HCT116 (cell line): Measurements from ENCODE around the gene DPYD. TPM values are rescaled to one million over a fixed set of nuclear protein-coding genes. Genes with fewer than 3 reads are reported as not detected.

Experiments used
- ATAC-seq: fragments of 200-7000 bp; cut with Tn5 transposase; 2 replicates; pipeline ENCODE4 v1.9.1; 2020; ENCODE audit warnings: mild to moderate bottlenecking, moderate library complexity
- BruUV-seq: library from RNA; stranded (reverse); fragments of 400-500 nt; replicated peaks from 2 replicates; lab custom pipeline; 2021; lab: Mats Ljungman, UMichigan
- CTCF ChIA-PET: fragments of 300-600 bp; sonication (Branson Sonifier 250); formaldehyde crosslinking; loops from one replicate; lab custom pipeline; 2021; ENCODE audit warnings: antibody characterized with exemption; lab: Charles Lee
- POLR2A ChIA-PET: fragments of 300-600, 350-600 bp; sonication (Branson Sonifier 250); formaldehyde crosslinking; loops from one replicate; lab custom pipeline; 2021; ENCODE audit warnings: antibody characterized with exemption; lab: Charles Lee
- RAD21 ChIA-PET, 2 experiments: fragments of 300-600 bp; sonication (Branson Sonifier 250); formaldehyde crosslinking; loops; one replicate each; lab custom pipeline; 2023; ENCODE audit warnings: low total read pairs in 2 of 2; ENCODE audit not compliant: uncharacterized antibody in 2 of 2, unreplicated experiment in 2 of 2, low non-redundant PET in 1 of 2; lab: Charles Lee
- DNase-seq: peaks from one replicate; pipeline ENCODE4 v3.0.0-alpha.2; 2010; ENCODE audit warnings: low read depth, low spot score
- H2AFZ ChIP-seq: fragments of 200-600 bp; shearing (Covaris generic), sonication (generic); 2 replicates; pipeline ENCODE4 v1.6.1; 2017; ENCODE audit warnings: low read depth, mixed run types, mixed read lengths, antibody characterized with exemption, low read length; ENCODE audit not compliant: poor library complexity, severe bottlenecking
- H3K27ac ChIP-seq: 2 replicates; pipeline ENCODE4 v1.5.1; 2012; ENCODE audit warnings: low read depth, low read length
- H3K27me3 ChIP-seq: fragments of 200-600 bp; sonication (generic); 2 replicates; pipeline ENCODE4 v1.6.1; 2016; ENCODE audit warnings: mixed run types, low read length, mixed read lengths; ENCODE audit not compliant: insufficient read depth
- H3K36me3 ChIP-seq, 2 experiments: fragments of 200-500 bp in 1 of 2; fragments of 200-600 bp in 1 of 2; sonication (Bioruptor generic) in 1 of 2; sonication (generic) in 1 of 2; 2 replicates each; pipeline versions ENCODE4 v1.5.1 to v1.6.1; 2014 to 2016; ENCODE audit warnings: low read length in 2 of 2, inconsistent platforms in 1 of 2, mixed read lengths in 1 of 2, mixed run types in 1 of 2; ENCODE audit not compliant: insufficient read depth in 2 of 2, control insufficient read depth in 1 of 2
- H3K4me1 ChIP-seq, 2 experiments: fragments of 200-600 bp in 1 of 2; sonication (generic) in 1 of 2; 2 replicates each; pipeline versions ENCODE4 v1.5.1 to v1.6.1; 2012 to 2017; ENCODE audit warnings: low read length in 2 of 2, inconsistent platforms in 1 of 2, mild to moderate bottlenecking in 1 of 2, mixed read lengths in 1 of 2, mixed run types in 1 of 2, moderate library complexity in 1 of 2; ENCODE audit not compliant: insufficient read depth in 2 of 2, control insufficient read depth in 1 of 2
- H3K4me2 ChIP-seq: fragments of 200-600 bp; sonication (generic); 2 replicates; pipeline ENCODE4 v1.6.1; 2017; ENCODE audit warnings: mixed run types, low read length, mixed read lengths
- H3K4me3 ChIP-seq, 2 experiments: fragments of 200-600 bp in 1 of 2; sonication (generic) in 1 of 2; replicated peaks in 1 of 2; 2 replicates each; pipeline ENCODE4 v1.5.1; 2011 to 2016; ENCODE audit warnings: low read length in 2 of 2, control low read depth in 1 of 2, low read depth in 1 of 2, mild to moderate bottlenecking in 1 of 2, mixed read lengths in 1 of 2, mixed run types in 1 of 2
- H3K79me2 ChIP-seq: fragments of 200-600 bp; sonication (generic); 2 replicates; pipeline ENCODE4 v1.6.1; 2017; ENCODE audit warnings: mild to moderate bottlenecking, mixed run types, low read length, moderate library complexity, mixed read lengths; ENCODE audit not compliant: insufficient read depth
- H3K9ac ChIP-seq: fragments of 200-600 bp; sonication (generic); 2 replicates; pipeline ENCODE4 v1.6.1; 2016; ENCODE audit warnings: low read length, mixed read lengths
- H3K9me2 ChIP-seq: fragments of 200-600 bp; sonication (generic), shearing (Covaris generic); 2 replicates; pipeline ENCODE4 v1.6.1; 2017; ENCODE audit warnings: mixed run types, mild to moderate bottlenecking, moderate library complexity; ENCODE audit not compliant: insufficient read depth
- H3K9me3 ChIP-seq, 2 experiments: fragments of 200-500 bp in 1 of 2; fragments of 200-600 bp in 1 of 2; sonication (Bioruptor generic) in 1 of 2; sonication (generic) in 1 of 2; 2 replicates each; pipeline ENCODE4 v1.6.1; 2014 to 2017; ENCODE audit warnings: low read length in 2 of 2, mixed read lengths in 2 of 2, inconsistent platforms in 1 of 2, low read depth in 1 of 2, mild to moderate bottlenecking in 1 of 2, mixed run types in 1 of 2, moderate library complexity in 1 of 2; ENCODE audit not compliant: control insufficient read depth in 1 of 2, insufficient read depth in 1 of 2
- H4K20me1 ChIP-seq: fragments of 200-600 bp; sonication (generic), shearing (Covaris generic); 2 replicates; pipeline ENCODE4 v1.6.1; 2017; ENCODE audit warnings: mixed run types, mild to moderate bottlenecking, moderate library complexity; ENCODE audit not compliant: insufficient read depth
- CEBPB ChIP-seq: IDR thresholded peaks from 2 replicates; pipeline ENCODE4 v1.6.1; 2012; ENCODE audit warnings: low read depth
- EGR1 ChIP-seq: IDR thresholded peaks from 2 replicates; pipeline ENCODE4 v1.6.1; 2012; ENCODE audit warnings: low read depth
- ELF1 ChIP-seq: IDR thresholded peaks from 2 replicates; pipeline ENCODE4 v1.6.1; 2012; ENCODE audit warnings: low read depth, borderline replicate concordance
- EZH2 ChIP-seq: fragments of 200-600 bp; sonication (generic); IDR thresholded peaks from 2 replicates; pipeline ENCODE4 v1.6.1; 2017; ENCODE audit warnings: antibody characterized with exemption, mixed run types
- MAX ChIP-seq: IDR thresholded peaks from 2 replicates; pipeline ENCODE4 v1.6.1; 2012
- POLR2A ChIP-seq: IDR thresholded peaks from 2 replicates; pipeline ENCODE4 v1.7.0; 2011; ENCODE audit warnings: borderline replicate concordance; ENCODE audit not compliant: insufficient read depth, insufficient read length; ENCODE audit errors: extremely low read depth
- POLR2AphosphoS5 ChIP-seq: IDR thresholded peaks from 2 replicates; pipeline ENCODE4 v1.6.1; 2011; ENCODE audit warnings: mild to moderate bottlenecking, low read depth, low read length, moderate library complexity
- RAD21 ChIP-seq: IDR thresholded peaks from 2 replicates; pipeline ENCODE4 v1.6.1; 2012; ENCODE audit warnings: low read depth, mild to moderate bottlenecking
- REST ChIP-seq: IDR thresholded peaks from 2 replicates; pipeline ENCODE4 v1.6.1; 2012; ENCODE audit warnings: low read depth
- TCF7L2 ChIP-seq: IDR thresholded peaks from 2 replicates; pipeline ENCODE4 v1.7.0; 2011; ENCODE audit warnings: borderline replicate concordance, inconsistent platforms; ENCODE audit not compliant: insufficient read depth, insufficient read length; ENCODE audit errors: extremely low read depth
- YY1 ChIP-seq: IDR thresholded peaks from 2 replicates; pipeline ENCODE4 v1.6.1; 2011; ENCODE audit warnings: low read length, low read depth, moderate library complexity, mild to moderate bottlenecking; ENCODE audit not compliant: insufficient replicate concordance; ENCODE audit errors: extremely low read depth
- intact Hi-C: fragments of 100-400 bp; cut with micrococcal nuclease; formaldehyde crosslinking; loops from 2 replicates; pipeline ENCODE4 v1.10.0; 2022
- total RNA-seq: library from RNA; stranded (reverse); gene quantifications from one replicate; pipeline ENCODE4 v1.2.1, GENCODE V29; 2021; ENCODE audit not compliant: unreplicated experiment
- TF ChIP-seq, protein P1 (sequence below): IDR thresholded peaks from 2 replicates; pipeline ENCODE4 v1.6.1; 2012
- TF ChIP-seq, protein P2 (sequence below), 3 experiments: fragments of 200-600 bp in 1 of 3; sonication (generic) in 1 of 3; IDR thresholded peaks in 2 of 3; conservative IDR thresholded peaks in 1 of 3; 2 replicates each; pipeline ENCODE4 v1.5.1; 2012 to 2017; ENCODE audit warnings: low read depth in 2 of 3, low read length in 2 of 3, antibody characterized with exemption in 1 of 3, borderline replicate concordance in 1 of 3, control low read depth in 1 of 3, mild to moderate bottlenecking in 1 of 3, mixed read lengths in 1 of 3, mixed run types in 1 of 3, moderate library complexity in 1 of 3; ENCODE audit not compliant: insufficient read depth in 1 of 3

Gene DPYD
- total RNA-seq, 1 experiment from 2014 or later: 1.7 TPM

GRCh38 chr1:97895278-97895677, 25.6 kb downstream of the DPYD start:
- TF ChIP-seq REST (no peak), POLR2A (no peak), EZH2 (no peak), YY1 (no peak), TCF7L2 (no peak), EGR1 (no peak), MAX (no peak), CEBPB (no peak), RAD21 (no peak), POLR2AphosphoS5 (no peak), ELF1 (no peak)
- TF ChIP-seq, protein P1, sequence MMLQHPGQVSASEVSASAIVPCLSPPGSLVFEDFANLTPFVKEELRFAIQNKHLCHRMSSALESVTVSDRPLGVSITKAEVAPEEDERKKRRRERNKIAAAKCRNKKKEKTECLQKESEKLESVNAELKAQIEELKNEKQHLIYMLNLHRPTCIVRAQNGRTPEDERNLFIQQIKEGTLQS: no peak
- TF ChIP-seq, protein P2, sequence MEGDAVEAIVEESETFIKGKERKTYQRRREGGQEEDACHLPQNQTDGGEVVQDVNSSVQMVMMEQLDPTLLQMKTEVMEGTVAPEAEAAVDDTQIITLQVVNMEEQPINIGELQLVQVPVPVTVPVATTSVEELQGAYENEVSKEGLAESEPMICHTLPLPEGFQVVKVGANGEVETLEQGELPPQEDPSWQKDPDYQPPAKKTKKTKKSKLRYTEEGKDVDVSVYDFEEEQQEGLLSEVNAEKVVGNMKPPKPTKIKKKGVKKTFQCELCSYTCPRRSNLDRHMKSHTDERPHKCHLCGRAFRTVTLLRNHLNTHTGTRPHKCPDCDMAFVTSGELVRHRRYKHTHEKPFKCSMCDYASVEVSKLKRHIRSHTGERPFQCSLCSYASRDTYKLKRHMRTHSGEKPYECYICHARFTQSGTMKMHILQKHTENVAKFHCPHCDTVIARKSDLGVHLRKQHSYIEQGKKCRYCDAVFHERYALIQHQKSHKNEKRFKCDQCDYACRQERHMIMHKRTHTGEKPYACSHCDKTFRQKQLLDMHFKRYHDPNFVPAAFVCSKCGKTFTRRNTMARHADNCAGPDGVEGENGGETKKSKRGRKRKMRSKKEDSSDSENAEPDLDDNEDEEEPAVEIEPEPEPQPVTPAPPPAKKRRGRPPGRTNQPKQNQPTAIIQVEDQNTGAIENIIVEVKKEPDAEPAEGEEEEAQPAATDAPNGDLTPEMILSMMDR (IDR thresholded peaks at IDR 0.05 in 2 of 3, conservative IDR thresholded peaks at IDR 0.05 in 1 of 3; ENCODE audit: borderline replicate concordance in 1 of 3, insufficient read depth in 1 of 3, low read depth in 2 of 3, low read length in 2 of 3): no peak
- TF ChIP-seq, all 23 proteins: peak for 0
- intact Hi-C loops: no loop called here
- no peaks in the 10 kb centered on the region for H4K20me1 ChIP-seq
- H3K4me1 ChIP-seq: no peaks in the 10 kb centered on the region
- H3K4me3 ChIP-seq: no peak overlapping the region
- DNase-seq: no peak
- no peaks in the 10 kb centered on the region for H3K36me3 ChIP-seq
- no peaks in the 10 kb centered on the region for H3K9me2 ChIP-seq
- no peak overlapping the region for H3K4me2 ChIP-seq
- no peak overlapping the region for H2AFZ ChIP-seq
- POLR2A ChIA-PET: no interaction called here
- H3K27ac ChIP-seq: no peak overlapping the region
- BruUV-seq: no TSS peak
- no peaks in the 10 kb centered on the region for H3K27me3 ChIP-seq
- RAD21 ChIA-PET: no interaction called here
- CTCF ChIA-PET: no interaction called here
- H3K9ac ChIP-seq: no peak overlapping the region
- no peaks in the 10 kb centered on the region for H3K9me3 ChIP-seq
- ATAC-seq: no peak
- no peaks in the 10 kb centered on the region for H3K79me2 ChIP-seq
